WTC11 (cell line): ENCODE measurements around the gene CASP8.

Experiments used
- IRF2 ChIP-seq: sonication (generic); formaldehyde crosslinking; IDR thresholded peaks from 2 replicates; pipeline ENCODE4 v1.8.0; 2022; ENCODE audit warnings: low read depth, missing genetic modification reagents, borderline replicate concordance
- TEAD4 ChIP-seq: sonication (generic); formaldehyde crosslinking; IDR thresholded peaks from 2 replicates; pipeline ENCODE4 v1.8.0; 2022; ENCODE audit warnings: mild to moderate bottlenecking, missing genetic modification reagents
- TF ChIP-seq, protein P1 (sequence below): fragments of 200-600 bp; IDR thresholded peaks from 2 replicates; pipeline ENCODE4 v1.8.0; 2022; ENCODE audit warnings: antibody characterized with exemption

DNA sequence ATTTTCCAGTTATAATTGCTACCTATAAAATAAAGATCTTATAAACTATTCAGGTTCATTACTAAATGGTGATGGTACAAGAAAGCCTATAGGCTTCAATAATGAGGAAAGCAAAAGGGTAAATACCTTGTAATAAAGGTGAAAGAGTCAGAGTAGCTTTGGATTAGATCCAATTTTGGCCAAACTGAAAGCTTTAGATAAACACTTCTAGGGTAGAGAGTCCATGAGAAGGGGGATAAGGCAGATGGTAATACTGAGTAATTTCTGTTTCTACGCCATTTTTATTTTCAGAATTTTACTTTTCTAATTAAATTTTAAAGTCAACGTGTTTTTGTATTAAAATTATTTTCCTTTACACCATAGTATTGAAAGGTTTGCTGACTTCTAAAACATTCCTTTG lies 9.4 kb downstream of the CASP8 start:
- TF ChIP-seq IRF2 (CRISPR knock-in tag) (no peak), TEAD4 (CRISPR knock-in tag) (no peak)
- TF ChIP-seq, protein P1, sequence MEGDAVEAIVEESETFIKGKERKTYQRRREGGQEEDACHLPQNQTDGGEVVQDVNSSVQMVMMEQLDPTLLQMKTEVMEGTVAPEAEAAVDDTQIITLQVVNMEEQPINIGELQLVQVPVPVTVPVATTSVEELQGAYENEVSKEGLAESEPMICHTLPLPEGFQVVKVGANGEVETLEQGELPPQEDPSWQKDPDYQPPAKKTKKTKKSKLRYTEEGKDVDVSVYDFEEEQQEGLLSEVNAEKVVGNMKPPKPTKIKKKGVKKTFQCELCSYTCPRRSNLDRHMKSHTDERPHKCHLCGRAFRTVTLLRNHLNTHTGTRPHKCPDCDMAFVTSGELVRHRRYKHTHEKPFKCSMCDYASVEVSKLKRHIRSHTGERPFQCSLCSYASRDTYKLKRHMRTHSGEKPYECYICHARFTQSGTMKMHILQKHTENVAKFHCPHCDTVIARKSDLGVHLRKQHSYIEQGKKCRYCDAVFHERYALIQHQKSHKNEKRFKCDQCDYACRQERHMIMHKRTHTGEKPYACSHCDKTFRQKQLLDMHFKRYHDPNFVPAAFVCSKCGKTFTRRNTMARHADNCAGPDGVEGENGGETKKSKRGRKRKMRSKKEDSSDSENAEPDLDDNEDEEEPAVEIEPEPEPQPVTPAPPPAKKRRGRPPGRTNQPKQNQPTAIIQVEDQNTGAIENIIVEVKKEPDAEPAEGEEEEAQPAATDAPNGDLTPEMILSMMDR = no peak
